Frontal cortex (tissue), 4 donors: ENCODE results near the gene KCNA2. TPM values are rescaled to one million over a fixed set of nuclear protein-coding genes. Genes with fewer than 3 reads are reported as not detected.
A peak's percentile ranks its signal among the peaks of the same experiment; 100 is the strongest.

ENCODE experiments used
- DNase-seq, 2 donors: peaks; one replicate each; pipeline ENCODE4 v3.0.0; 2012; ENCODE audit warnings: low spot score in 2 of 2
- FAIRE-seq: peaks from 2 replicates; lab custom pipeline; 2012; peaks lifted over from hg19 to GRCh38; lab: Jason Lieb, UNC
- total RNA-seq: library from RNA; depleted of rRNA; stranded (reverse); fragments of >200 nt; gene quantifications from one replicate; pipeline ENCODE4 v1.2.3, GENCODE V29; 2014
- donor health status: control.
- donor health status: control.
- donor health status: control.

The KCNA2 gene
- 3.7 TPM for total RNA-seq

DNA sequence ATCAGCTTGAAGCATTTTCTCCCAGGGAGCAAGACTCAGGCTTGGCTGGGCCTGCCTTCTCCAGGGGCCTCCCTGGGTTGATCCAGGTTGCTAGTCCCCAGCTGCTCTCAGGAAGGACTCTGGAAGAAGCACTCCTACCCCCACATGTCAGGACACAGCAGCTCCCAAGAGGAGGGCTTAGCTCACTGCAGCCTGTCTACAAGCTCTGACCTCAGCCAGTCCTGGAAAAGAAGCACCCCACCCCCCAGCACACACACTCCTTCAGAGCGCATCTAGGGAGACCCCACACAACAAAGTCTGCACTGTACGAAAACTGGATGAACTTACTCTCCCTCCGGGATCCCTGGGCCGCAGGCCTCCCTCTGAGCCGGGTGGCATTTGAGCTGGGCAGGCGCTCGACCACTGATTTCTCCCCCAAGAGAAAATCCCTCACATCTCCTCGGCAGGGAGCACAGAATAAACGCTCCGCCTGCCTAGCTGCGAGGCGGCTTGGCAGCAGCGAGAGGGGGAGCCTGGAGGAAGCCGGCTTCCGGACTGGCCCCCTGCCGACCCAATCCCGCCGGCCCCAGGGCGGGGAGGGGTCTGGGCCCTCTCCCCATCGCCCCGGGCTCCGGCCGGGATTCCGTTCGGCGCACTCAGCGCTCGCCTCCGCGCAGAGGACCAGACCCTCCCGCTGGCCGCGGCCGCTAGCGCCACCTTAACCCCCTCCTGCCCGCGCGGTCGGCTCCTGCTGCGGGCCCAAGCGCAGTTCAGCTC, at the start of gene KCNA2:
Gene KCNA2 (minus strand): TSS at position 458 of the 756 bp plus-strand sequence. CDS start 1,576 bp downstream, outside the sequence.
- FAIRE-seq, result no peak
- peak; percentile 78 to 83 for DNase-seq

DNA sequence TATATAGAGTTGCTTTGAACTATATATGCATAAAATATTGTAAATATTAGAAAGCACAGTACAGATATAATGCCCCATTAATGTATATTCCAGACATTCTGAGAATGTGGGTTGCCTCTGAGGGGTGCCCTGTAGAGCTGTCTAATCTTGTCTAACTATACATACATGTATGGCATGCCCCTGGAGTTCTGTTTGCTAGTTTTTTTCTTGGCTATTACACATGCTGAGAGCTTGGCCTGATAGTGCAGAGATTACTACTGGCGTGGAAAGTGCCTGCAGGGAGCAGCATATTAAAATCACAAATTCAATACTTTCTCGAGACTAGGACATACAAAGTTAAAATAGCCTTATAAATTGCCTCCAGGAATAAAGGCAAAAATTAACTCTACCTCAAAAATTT, 44.5 kb upstream of the KCNA2 start:
- DNase-seq (no peak), FAIRE-seq (no peak)

GRCh38 chr1:110648417-110648816, 42.3 kb upstream of the KCNA2 start:
- DNase-seq, result no peak
- no peak for FAIRE-seq

GRCh38 chr1:110647254-110647891, 41.2 kb upstream of the KCNA2 start:
- no peak for FAIRE-seq
- DNase-seq, result no peak

- FAIRE-seq (no peak), DNase-seq (no peak)
These were observed 39.9 kb upstream of the KCNA2 start for GRCh38 chr1:110645821-110646735.

- FAIRE-seq, result no peak
- no peak for DNase-seq
These were observed 39.1 kb upstream of the KCNA2 start for GRCh38 chr1:110645211-110645610.

- no peak for FAIRE-seq
These were observed 37.8 kb upstream of the KCNA2 start for GRCh38 chr1:110643879-110644472.

GRCh38 chr1:110639724-110640386, 33.7 kb upstream of the KCNA2 start:
- DNase-seq (no peak), FAIRE-seq (no peak)

More at GRCh38 chr1:110643879-110644472, 37.8 kb upstream of the KCNA2 start:
- DNase-seq, result no peak

GRCh38 chr1:110638556-110638955, 32.4 kb upstream of the KCNA2 start:
- DNase-seq, result no peak
- no peak for FAIRE-seq

- DNase-seq, result no peak
- no peak for FAIRE-seq
These were observed 31.9 kb upstream of the KCNA2 start for GRCh38 chr1:110638058-110638457.

- no peak for DNase-seq
- no peak for FAIRE-seq
These were observed 31.3 kb upstream of the KCNA2 start for GRCh38 chr1:110637475-110637874.

DNA sequence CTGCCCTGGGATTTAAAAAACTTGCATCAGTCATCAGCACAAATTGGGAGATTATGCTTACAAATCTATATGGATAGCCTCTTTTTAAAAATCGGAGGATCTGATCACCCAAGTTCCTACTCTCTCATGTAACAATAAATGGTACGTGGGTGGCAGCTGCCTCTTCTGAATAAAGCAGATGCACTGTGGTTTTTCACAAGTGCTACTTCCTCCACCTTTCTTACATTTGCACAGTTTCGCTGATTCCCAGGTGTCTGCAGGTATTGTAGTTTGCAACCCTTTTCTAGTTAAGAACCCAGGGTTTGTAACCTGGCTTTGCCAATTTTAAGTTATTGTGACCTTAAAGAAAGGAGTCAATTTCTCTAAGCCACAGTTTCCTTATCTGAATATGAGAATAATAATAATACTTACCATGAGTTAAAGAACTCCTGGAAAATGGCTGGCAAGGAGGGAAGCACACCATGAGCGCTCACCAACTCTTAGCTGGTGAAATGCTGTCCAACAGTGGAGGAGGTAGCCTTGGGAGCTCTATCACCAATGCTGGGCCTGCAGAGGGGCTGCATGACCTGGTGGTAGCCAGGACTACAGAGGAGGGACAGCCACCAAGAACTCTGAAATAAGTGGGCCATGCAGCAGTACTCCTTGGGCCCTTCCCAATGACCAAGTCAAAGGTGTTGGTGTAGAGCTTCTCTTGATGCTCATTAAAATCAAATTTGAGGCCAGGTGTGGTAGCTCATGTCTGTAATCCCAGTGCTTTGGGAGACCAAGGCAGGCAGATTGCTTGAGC, 30.2 kb upstream of the KCNA2 start:
- FAIRE-seq, result no peak
- no peak for DNase-seq

DNA sequence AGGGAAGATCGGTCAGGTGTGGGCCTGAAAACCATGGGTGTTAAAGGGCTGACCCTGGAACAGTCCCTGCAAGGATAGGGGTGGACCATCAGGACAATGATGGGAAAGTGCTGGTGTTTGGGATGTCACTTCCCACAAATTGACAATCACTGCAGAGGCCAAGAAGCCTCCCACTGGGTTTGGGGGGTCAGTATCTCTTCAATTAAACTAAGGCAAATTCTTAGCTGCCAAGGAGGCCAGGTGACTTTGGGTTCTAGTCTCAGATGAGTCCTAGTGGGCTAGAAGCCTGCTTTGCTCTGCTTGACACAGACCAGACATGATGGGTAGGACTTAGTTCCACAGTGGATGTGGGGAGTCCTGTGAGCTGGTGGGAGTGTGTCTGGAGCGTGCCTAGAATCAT, 29.3 kb upstream of the KCNA2 start:
- FAIRE-seq, result no peak

DNA sequence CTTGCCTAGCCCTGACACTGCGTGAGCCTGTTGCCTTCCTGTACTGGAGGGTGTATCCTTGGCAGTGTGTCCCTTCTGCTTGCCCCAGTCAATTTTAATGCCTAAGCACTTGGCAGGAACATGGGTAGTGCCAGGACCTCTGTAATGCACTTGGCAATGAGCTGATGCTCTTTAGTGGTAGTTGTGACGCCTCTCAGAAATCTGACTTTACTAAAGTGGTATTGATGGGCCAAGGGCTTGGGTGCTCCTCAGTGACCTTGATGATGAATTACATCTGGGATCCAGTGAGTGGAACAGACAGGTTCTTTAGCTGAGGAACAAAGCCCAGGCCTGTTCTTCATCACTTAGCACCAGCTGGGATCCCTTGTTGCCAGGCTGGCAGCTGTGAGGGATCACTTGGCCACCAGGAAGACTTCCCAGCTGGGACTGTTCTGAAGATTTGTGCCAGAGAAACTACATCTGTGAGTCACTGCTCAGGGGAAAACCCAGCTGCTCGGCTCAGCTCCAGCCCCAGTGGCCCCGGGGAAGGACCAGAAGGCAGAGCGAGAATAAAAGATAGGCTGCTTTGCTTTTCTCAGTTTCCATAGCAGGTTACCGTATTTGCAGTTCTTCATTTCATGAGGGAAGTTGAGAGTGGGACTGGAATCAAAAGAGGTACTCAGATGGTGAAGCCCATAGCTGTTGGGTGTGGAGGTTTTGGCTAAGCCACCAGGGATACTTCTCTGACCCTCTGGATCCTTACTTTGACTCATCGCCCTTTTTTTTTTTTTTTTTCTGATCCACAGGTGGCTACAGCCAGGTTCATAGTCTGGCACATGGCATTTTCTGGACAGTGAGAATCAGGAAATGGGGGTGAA, 28.5 kb upstream of the KCNA2 start:
- no peak for FAIRE-seq
- peak in 1 of 2 donors; percentile 38 for DNase-seq

More for the DNA sequence above, 29.3 kb upstream of the KCNA2 start:
- no peak for DNase-seq

GRCh38 chr1:110634086-110634454, 27.9 kb upstream of the KCNA2 start:
- DNase-seq (no peak), FAIRE-seq (no peak)

DNA sequence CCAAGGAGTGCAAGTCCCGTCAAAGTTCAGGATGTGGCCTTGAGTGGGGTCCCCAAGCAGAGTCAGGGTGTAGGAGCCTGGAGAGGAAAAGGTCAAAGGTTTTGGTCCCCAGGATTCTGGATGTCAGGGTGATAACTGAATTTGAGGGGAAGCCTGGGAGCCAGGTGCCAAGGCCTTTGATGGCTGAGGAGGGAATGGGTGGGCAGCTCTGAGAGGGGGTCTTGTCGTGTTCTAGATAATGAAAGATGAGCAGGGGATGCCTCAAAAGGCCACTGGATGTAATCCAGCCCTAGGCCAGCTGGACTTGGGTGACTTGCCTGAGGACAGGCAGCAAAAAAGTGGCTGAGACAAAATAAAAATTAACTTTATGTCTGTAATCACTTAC, 27.5 kb upstream of the KCNA2 start:
- FAIRE-seq (no peak), DNase-seq (no peak)

GRCh38 chr1:110631836-110632620, 25.9 kb upstream of the KCNA2 start:
- FAIRE-seq (no peak), DNase-seq (no peak)
